ENCODE data around the gene SCAMP3. TPM values are rescaled to one million over a fixed set of nuclear protein-coding genes. Genes with fewer than 3 reads are reported as not detected.

Gene SCAMP3
- total RNA-seq, 1 donor from 2014 or later: 78.6 TPM

DNA sequence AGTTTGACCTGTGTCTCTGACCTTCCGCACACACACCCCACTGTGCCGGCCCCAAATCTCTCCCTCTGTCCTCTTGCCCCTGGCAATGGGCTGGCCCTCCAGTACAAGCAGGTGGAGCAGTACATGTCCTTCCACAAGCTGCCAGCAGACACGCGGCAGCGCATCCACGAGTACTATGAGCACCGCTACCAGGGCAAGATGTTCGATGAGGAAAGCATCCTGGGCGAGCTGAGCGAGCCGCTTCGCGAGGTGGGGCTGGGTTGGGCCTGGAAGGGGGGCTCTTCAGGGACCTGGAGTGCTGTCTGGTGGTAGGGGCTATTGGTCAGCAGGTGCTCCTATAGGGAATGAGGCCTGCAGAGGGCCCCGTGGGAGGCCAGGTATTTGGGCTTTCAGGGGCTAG is 22.9 kb upstream of the SCAMP3 start:
- Mint-ChIP-seq H3K4me1 (no peaks in the 10 kb centered on the region), H3K27me3 (no peaks in the 10 kb centered on the region), H3K36me3 (ENCODE audit: low read depth) (no peaks in the 10 kb centered on the region), H3K9me3 (no peaks in the 10 kb centered on the region), H3K4me3 (no peak overlapping the region), H3K27ac (no peak overlapping the region)
- CTCF ChIA-PET: no interaction called here
- ATAC-seq (ENCODE audit: low read depth) (no peak), DNase-seq (no peak)
- POLR2A ChIA-PET: no interaction called here
- TF ChIP-seq, protein P1, sequence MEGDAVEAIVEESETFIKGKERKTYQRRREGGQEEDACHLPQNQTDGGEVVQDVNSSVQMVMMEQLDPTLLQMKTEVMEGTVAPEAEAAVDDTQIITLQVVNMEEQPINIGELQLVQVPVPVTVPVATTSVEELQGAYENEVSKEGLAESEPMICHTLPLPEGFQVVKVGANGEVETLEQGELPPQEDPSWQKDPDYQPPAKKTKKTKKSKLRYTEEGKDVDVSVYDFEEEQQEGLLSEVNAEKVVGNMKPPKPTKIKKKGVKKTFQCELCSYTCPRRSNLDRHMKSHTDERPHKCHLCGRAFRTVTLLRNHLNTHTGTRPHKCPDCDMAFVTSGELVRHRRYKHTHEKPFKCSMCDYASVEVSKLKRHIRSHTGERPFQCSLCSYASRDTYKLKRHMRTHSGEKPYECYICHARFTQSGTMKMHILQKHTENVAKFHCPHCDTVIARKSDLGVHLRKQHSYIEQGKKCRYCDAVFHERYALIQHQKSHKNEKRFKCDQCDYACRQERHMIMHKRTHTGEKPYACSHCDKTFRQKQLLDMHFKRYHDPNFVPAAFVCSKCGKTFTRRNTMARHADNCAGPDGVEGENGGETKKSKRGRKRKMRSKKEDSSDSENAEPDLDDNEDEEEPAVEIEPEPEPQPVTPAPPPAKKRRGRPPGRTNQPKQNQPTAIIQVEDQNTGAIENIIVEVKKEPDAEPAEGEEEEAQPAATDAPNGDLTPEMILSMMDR (IDR thresholded peaks at IDR 0.05): no peak
- intact Hi-C loops (cut with micrococcal nuclease): no loop called here

DNA sequence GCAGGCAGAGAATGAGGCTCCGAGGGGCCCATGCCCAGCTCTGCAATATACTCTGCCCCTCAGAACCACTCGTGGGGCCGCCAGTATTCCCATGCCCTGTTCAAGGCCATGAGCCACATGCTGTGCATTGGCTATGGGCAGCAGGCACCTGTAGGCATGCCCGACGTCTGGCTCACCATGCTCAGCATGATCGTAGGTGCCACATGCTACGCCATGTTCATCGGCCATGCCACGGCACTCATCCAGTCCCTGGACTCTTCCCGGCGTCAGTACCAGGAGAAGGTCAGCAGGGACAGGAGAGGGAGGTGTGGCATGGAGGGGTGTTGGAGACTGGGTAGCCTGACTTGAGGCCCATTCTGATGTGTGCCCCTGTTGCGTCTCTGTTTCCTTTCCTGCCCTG is 22.3 kb upstream of the SCAMP3 start:
- Mint-ChIP-seq H3K27ac (no peak overlapping the region), H3K27me3 (no peaks in the 10 kb centered on the region), H3K36me3 (ENCODE audit: low read depth) (no peaks in the 10 kb centered on the region), H3K4me3 (no peak overlapping the region), H3K4me1 (no peaks in the 10 kb centered on the region), H3K9me3 (no peaks in the 10 kb centered on the region)
- TF ChIP-seq, protein P1 (IDR thresholded peaks at IDR 0.05): no peak
- DNase-seq: no peak
- ATAC-seq (ENCODE audit: low read depth): no peak
- intact Hi-C loops (cut with micrococcal nuclease): no loop called here
- ChIA-PET CTCF (no interaction called here), POLR2A (interaction anchor here (0.6 kb wide), 1 partner anchor 11 kb away, joined by 4 read pairs; the partner anchor contains the start of gene CLK2)

DNA sequence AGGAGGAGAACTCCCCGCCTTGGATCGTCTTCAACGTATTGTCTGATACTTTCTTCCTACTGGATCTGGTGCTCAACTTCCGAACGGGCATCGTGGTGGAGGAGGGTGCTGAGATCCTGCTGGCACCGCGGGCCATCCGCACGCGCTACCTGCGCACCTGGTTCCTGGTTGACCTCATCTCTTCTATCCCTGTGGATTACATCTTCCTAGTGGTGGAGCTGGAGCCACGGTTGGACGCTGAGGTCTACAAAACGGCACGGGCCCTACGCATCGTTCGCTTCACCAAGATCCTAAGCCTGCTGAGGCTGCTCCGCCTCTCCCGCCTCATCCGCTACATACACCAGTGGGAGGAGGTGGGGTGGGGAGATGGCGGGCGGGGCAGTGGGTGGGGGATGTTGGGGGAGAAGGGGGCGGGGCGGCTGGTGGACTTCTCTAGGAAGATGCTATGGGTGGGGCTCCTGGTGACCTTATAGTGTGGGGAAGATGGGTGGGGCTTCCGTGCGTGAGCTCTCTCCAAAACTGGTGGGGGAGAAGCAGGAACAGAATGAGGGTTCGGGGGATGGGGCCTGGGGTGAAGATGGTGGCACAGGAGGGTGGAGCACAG is 20.4 kb upstream of the SCAMP3 start:
- ATAC-seq (ENCODE audit: low read depth) (no peak), DNase-seq (no peak)
- H3K36me3 Mint-ChIP-seq (ENCODE audit: low read depth): no peaks in the 10 kb centered on the region
- H3K4me3 Mint-ChIP-seq: no peak overlapping the region
- intact Hi-C loops (cut with micrococcal nuclease): no loop called here
- no peaks in the 10 kb centered on the region for H3K27me3 Mint-ChIP-seq
- ChIA-PET POLR2A (no interaction called here), CTCF (no interaction called here)
- peaks cover 8% of the 10 kb centered on the region for H3K4me1 Mint-ChIP-seq
- H3K9me3 Mint-ChIP-seq: no peaks in the 10 kb centered on the region
- TF ChIP-seq, protein P1 (IDR thresholded peaks at IDR 0.05): no peak
- H3K27ac Mint-ChIP-seq: no peak overlapping the region

DNA sequence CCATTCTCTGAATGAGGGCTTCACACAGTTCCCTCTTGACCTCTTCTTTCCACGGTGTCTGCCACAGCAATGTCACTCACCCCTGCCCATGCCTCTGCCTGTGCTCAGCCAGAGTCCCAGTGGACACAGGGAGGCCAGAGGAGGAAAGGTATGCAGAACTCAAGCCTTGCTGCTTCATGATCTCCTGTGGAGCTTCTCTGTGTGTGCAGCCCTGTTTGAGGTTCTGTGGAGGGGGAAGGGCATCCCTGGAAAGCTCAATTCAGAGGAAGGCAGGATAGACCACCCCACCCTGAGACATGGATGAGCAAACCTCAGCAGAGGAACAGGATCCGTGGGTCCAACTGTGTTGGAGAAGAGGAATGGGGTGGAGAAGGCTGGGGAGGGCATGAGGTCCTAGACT is 17.1 kb upstream of the SCAMP3 start:
- Mint-ChIP-seq H3K36me3 (ENCODE audit: low read depth) (no peaks in the 10 kb centered on the region), H3K4me1 (peaks cover 22% of the 10 kb centered on the region), H3K4me3 (no peak overlapping the region), H3K27ac (no peak overlapping the region), H3K9me3 (no peaks in the 10 kb centered on the region), H3K27me3 (no peaks in the 10 kb centered on the region)
- ATAC-seq (ENCODE audit: low read depth) (no peak), DNase-seq (no peak)
- ChIA-PET CTCF (no interaction called here), POLR2A (interaction anchor here (1.5 kb wide), 1 partner anchor 29 kb away, joined by 5 read pairs; the partner anchor contains the start of gene FDPS)
- intact Hi-C loops (cut with micrococcal nuclease): loop anchor here (5.0 to 10.0 kb wide), 2 partner anchors 37 to 286 kb away; partner anchors contain the start of gene ASH1L
- TF ChIP-seq, protein P1 (IDR thresholded peaks at IDR 0.05): no peak

GRCh38 chr1:155278689-155279160 is 16.6 kb upstream of the SCAMP3 start:
- Mint-ChIP-seq H3K27me3 (no peaks in the 10 kb centered on the region), H3K36me3 (ENCODE audit: low read depth) (no peaks in the 10 kb centered on the region), H3K27ac (peak overlapping the region; percentile 19), H3K9me3 (no peaks in the 10 kb centered on the region), H3K4me1 (peaks cover 25% of the 10 kb centered on the region), H3K4me3 (peak overlapping the region; percentile 79)
- POLR2A ChIA-PET: interaction anchor here (1.0 to 1.5 kb wide), 2 partner anchors 17 to 30 kb away, joined by 4 to 5 read pairs; partner anchors contain the start of genes FDPS and SCAMP3
- intact Hi-C loops (cut with micrococcal nuclease): loop anchor here (5.0 to 10.0 kb wide), 2 partner anchors 36 to 286 kb away; partner anchors contain the start of gene ASH1L
- CTCF ChIA-PET: interaction anchor here (0.8 to 1.4 kb wide), 4 partner anchors 26 to 85 kb away, joined by 3 to 6 read pairs (median 4); partner anchors contain the start of gene FDPS
- TF ChIP-seq, protein P1 (IDR thresholded peaks at IDR 0.05): no peak
- no peak for ATAC-seq (ENCODE audit: low read depth)
- no peak for DNase-seq

All from activated B cell treated with CpG ODN at 0.5 μM for 24 hours (primary cell).